HepG2 (cell line): ENCODE results near the gene SAMD10. TPM values are rescaled to one million over a fixed set of nuclear protein-coding genes. Genes with fewer than 3 reads are reported as not detected.
A peak's percentile ranks its signal among the peaks of the same experiment; 100 is the strongest.

Experiments used
- CTCF ChIP-seq: sonication (generic); formaldehyde crosslinking; IDR thresholded peaks from 2 replicates; pipeline ENCODE4 v1.5.0; 2020; ENCODE audit warnings: mild to moderate bottlenecking, missing genetic modification reagents, moderate library complexity
- HNF1B ChIP-seq: sonication (generic); formaldehyde crosslinking; IDR thresholded peaks from 2 replicates; pipeline ENCODE4 v1.5.1; 2020; ENCODE audit warnings: mild to moderate bottlenecking, moderate library complexity, missing genetic modification reagents
- HNF4G ChIP-seq, 2 experiments: sonication (generic) in 1 of 2; formaldehyde crosslinking in 1 of 2; IDR thresholded peaks; 2 replicates each; pipeline versions ENCODE4 v1.4.0 to v1.6.1; 2011 to 2020; ENCODE audit warnings: borderline replicate concordance in 2 of 2, low read depth in 2 of 2, mild to moderate bottlenecking in 2 of 2, low read length in 1 of 2, missing genetic modification reagents in 1 of 2, moderate library complexity in 1 of 2
- JUNB ChIP-seq: sonication (generic); formaldehyde crosslinking; IDR thresholded peaks from 2 replicates; pipeline ENCODE4 v1.8.0; 2022; ENCODE audit warnings: missing genetic modification reagents, mild to moderate bottlenecking, borderline replicate concordance
- KIAA2018 ChIP-seq: sonication (generic); formaldehyde crosslinking; IDR thresholded peaks from 2 replicates; pipeline ENCODE4 v1.5.0; 2020; ENCODE audit warnings: mild to moderate bottlenecking, missing genetic modification reagents, borderline replicate concordance
- LCORL ChIP-seq, 2 experiments: fragments of 450-650 bp in 1 of 2; sonication (generic) in 1 of 2; formaldehyde crosslinking in 1 of 2; IDR thresholded peaks; 2 replicates each; pipeline versions ENCODE4 v1.5.0 to v1.6.1; 2017 to 2020; ENCODE audit warnings: antibody characterized with exemption in 1 of 2, missing genetic modification reagents in 1 of 2
- REST ChIP-seq, 2 experiments: IDR thresholded peaks; 2 replicates each; pipeline ENCODE4 v1.6.1; 2011 to 2012; ENCODE audit warnings: low read length in 2 of 2, borderline replicate concordance in 1 of 2, low read depth in 1 of 2, mild to moderate bottlenecking in 1 of 2, moderate library complexity in 1 of 2
- ZNF121 ChIP-seq: sonication (generic); formaldehyde crosslinking; IDR thresholded peaks from 2 replicates; pipeline ENCODE4 v1.5.0; 2020; ENCODE audit warnings: mild to moderate bottlenecking, missing genetic modification reagents
- ZNF766 ChIP-seq: sonication (generic); formaldehyde crosslinking; IDR thresholded peaks from 2 replicates; pipeline ENCODE4 v1.5.0; 2020; ENCODE audit warnings: missing genetic modification reagents, borderline replicate concordance
- polyA plus RNA-seq, 8 experiments: library from polyadenylated mRNA; depleted of rRNA in 3 of 8; stranded (reverse) in 7 of 8; unstranded in 1 of 8; fragments of >200 nt; fragmentation: Illumina TruSeq in 4 of 8; extraction: Trizol in 4 of 8; gene quantifications; 2 replicates each; pipeline versions ENCODE4 v1.2.1 to v1.2.3, GENCODE V29; 2011 to 2016; ENCODE audit warnings: low read depth in 4 of 8, missing spikeins in 1 of 8, mixed read lengths in 1 of 8; ENCODE audit not compliant: insufficient read depth in 1 of 8
- total RNA-seq, 5 experiments: library from RNA; depleted of rRNA; stranded (reverse); fragments of >200 nt; fragmentation: Illumina TruSeq; extraction: Trizol; gene quantifications; 2 replicates each; pipeline ENCODE4 v1.2.3, GENCODE V29; 2016; ENCODE audit warnings: low read depth in 1 of 5

SAMD10 gene
- total and polyA plus RNA-seq, 2 of the 13 experiments (the other 11 are each of a cell fraction or from before 2014, with no cell fraction given): 6.1 to 11.0 TPM

- no peak for TF ChIP-seq REST (IDR thresholded peaks at IDR 0.05; ENCODE audit: borderline replicate concordance in 1 of 2, low read depth in 1 of 2, low read length in 2 of 2)
- TF ChIP-seq JUNB (CRISPR knock-in tag): no peak
- TF ChIP-seq KIAA2018: no peak
- no peak for TF ChIP-seq ZNF766
- TF ChIP-seq HNF4G (IDR thresholded peaks at IDR 0.05; ENCODE audit: borderline replicate concordance, low read depth, low read length): peak; percentile 45; the same call in 1 of the 2 replicates
- TF ChIP-seq HNF4G (CRISPR knock-in tag; IDR thresholded peaks at IDR 0.05; ENCODE audit: borderline replicate concordance, low read depth): no peak
- no peak for TF ChIP-seq CTCF (CRISPR knock-in tag)
- TF ChIP-seq LCORL (IDR thresholded peaks at IDR 0.05): no peak
- TF ChIP-seq LCORL (CRISPR knock-in tag; IDR thresholded peaks at IDR 0.05): no peak
- TF ChIP-seq HNF1B (CRISPR knock-in tag): no peak
- TF ChIP-seq ZNF121 (CRISPR knock-in tag): no peak
Measured at GRCh38 chr20:63957690-63958441, 21.6 kb downstream of the SAMD10 start (continued).
